GM21423 (cell line): Measurements from ENCODE around the gene PTEN.

Source experiments
- ATAC-seq: cut with Tn5 transposase; IDR thresholded peaks from one replicate; pipeline ENCODE4 v1.9.1; 2021; ENCODE audit warnings: mild to moderate bottlenecking, moderate library complexity; ENCODE audit not compliant: unreplicated experiment

PTEN gene

DNA sequence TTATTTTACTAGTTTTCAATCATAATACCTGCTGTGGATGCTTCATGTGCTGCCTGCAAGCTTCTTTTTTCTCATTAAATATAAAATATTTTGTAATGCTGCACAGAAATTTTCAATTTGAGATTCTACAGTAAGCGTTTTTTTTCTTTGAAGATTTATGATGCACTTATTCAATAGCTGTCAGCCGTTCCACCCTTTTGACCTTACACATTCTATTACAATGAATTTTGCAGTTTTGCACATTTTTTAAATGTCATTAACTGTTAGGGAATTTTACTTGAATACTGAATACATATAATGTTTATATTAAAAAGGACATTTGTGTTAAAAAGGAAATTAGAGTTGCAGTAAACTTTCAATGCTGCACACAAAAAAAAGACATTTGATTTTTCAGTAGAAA, 103.0 kb downstream of the PTEN start:
- ATAC-seq: no peak

DNA sequence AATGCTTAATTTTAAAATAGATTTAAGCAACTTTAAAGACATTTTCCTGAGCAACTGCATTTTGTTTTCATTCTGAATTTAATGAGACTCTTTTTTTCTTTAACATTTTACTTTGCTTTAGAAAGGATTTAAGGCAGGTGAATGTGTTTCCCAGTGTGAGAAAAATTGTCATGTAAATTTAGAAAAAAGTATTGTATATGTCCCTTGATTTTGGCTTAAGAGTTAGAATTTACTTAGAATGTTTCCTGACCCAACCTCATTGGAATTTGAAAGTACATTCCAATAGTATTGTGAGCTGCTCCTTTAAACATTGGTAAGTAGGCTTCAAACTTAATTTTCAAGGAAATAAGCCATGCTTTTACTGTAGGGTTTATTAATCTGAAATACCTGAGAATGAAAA, 110.2 kb downstream of the PTEN start:
- ATAC-seq: no peak

GRCh38 chr10:87974130-87974529, 110.7 kb downstream of the PTEN start:
- no peak for ATAC-seq

DNA sequence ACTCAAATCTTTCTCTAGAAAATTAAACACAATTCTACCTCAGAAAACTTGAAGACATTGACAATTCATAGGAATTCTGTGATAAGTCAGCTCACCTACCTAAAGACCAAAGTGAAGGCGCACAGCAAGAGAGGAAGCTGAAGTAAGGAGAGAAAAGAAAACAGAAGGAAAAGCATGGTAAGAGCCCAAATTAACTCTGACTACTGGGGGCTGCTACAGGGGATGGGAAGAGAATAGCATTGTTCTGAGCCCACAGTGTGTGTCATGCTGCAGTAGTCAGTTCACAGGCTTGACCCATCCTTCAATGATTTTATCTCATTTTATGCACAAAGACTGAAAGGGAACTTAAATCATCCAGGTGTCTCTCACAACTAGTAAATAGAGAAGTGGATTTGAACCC, 111.3 kb downstream of the PTEN start:
- no peak for ATAC-seq

- ATAC-seq: no peak
Observed at GRCh38 chr10:87976101-87976743, 112.8 kb downstream of the PTEN start.

DNA sequence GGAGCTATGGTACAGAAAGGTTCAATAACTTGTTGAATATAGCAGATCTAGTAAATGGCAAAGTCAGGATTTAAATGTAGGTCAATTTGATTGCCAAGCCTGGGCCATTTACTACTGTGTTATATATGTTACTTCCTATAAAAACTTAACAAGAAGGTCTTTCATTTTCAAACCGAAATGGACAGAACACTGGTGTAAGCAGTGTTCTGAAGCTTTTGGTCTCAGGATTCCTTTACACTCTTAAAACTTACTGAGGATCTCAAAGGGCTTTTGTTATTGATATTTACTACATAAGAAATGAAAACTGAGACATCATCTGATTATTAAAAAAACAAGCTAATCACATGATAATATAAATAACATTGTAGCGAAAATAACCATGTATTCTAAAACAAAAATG, 114.7 kb downstream of the PTEN start:
- ATAC-seq: no peak

GRCh38 chr10:87979847-87980246, 116.4 kb downstream of the PTEN start:
- ATAC-seq: no peak

DNA sequence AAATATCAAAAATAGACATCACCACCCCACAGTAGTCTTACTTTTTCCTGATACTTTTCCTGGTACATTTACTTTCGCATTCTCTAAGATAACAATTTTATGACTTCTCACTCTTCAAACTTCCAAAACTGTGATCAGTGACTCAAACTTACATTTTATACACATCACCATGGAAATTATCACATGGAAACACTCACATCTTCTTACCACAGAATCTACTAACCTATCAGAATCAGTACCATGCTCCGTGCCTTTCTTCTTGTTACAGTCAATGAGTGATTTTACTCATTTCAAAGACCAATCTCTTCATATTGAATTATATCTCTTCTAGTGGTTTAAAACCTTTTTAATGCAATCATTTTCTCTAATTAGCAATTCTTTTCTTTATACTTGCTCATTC, 120.3 kb downstream of the PTEN start:
- ATAC-seq: no peak

DNA sequence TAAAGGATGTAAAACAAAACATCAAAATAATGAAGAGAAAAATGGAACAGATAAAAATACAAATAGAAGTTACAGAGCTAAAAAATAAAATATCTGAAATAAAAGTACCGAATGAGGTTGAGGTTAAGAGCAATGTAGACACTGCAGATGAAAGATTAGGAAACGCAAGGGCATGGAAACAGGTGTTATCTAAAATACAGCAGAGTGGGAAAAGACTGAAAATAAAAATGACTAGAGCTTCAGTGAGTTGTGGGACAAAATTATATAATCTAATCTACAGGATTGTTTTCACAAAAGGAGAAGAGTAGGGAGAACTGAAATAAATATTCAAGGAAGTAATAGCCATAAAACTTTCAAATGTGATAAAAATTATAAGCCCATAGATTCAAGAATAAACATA, 123.8 kb downstream of the PTEN start:
- ATAC-seq: no peak

DNA sequence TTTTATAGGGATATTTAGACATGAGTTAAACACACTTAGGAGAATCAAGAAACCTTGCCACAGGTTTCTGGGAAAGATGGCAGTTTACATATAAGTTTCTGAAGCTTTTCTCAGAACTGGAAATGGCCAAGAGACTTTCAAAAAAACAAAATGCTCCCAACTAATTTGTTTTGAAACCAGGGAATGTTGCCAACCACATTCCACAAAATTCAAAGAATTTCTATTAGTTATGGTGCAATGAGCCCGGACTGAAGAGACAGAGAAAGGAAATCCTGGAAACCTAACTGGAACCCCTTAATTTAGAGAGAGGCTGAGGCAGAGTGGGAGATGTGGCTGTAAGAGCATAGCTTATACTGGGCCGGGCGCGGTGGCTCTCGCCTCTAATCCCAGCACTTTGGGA, 128.5 kb downstream of the PTEN start:
- ATAC-seq: no peak

GRCh38 chr10:88004451-88004850, 141.0 kb downstream of the PTEN start:
- ATAC-seq: no peak

DNA sequence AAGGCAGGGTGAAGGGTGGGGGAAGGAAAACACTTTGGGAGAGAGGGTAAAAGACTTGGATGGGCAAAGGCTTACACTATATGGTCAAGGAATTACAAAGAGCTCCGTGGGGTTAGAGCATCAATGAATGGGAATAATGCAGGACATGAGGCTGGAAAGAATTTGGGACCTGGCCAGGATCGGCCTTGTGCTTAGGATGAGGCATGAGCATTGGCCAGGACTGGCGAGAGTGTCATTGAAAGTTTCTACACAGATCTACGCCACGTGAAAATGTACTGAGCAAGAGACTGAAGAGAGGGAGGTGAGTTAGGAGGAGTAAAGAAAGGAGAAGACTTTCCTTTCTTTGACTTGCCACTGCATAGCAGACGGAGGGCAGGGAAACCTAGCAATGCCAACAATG, 142.8 kb downstream of the PTEN start:
- no peak for ATAC-seq

DNA sequence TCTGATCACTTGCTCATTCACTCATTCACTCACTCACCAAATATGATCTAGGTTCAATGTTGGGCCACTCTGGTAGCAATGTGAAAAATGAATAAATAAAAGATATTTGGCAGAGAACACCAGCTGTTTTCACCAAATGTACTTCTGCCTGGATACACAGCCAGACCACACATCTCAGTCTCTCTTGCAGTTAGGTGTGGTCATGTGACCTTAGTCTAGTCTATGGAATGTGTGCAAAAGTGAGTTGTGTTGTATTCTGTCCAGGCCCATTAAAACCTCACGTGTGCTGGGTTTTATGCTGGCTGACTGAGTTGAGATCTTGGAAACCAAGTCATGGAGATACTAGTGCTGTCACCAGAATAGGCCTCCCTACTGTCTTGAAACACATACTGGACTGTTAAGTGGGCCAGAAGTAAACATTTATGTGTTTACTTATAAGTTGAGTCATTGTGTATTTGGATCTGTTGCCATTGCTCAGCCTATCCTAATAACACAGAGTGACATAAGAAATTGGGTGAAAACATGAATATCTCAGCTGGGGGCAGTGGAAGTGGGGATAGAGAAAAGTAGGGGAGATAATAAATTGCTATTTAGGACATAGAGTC, 145.5 kb downstream of the PTEN start:
- no peak for ATAC-seq

DNA sequence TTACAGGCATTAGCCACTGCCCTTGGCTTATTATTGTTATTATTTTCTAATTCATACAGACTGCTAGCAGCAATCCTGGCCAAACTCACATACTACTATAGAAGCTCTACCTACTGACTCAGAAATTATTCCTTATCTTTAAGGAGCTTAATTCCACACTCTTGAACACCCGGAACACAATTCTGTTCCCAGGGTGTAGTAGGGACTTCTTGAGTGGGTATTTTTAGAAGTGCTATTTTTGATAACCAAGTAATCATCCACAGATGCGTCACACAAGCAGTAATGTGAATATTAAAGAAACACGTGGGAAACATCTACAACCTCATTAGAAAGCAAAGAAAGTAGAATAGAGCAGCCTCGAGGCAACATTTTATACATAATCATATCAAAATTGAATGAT, 149.2 kb downstream of the PTEN start:
- ATAC-seq: no peak

GRCh38 chr10:88017781-88018180, 154.4 kb downstream of the PTEN start:
- no peak for ATAC-seq

DNA sequence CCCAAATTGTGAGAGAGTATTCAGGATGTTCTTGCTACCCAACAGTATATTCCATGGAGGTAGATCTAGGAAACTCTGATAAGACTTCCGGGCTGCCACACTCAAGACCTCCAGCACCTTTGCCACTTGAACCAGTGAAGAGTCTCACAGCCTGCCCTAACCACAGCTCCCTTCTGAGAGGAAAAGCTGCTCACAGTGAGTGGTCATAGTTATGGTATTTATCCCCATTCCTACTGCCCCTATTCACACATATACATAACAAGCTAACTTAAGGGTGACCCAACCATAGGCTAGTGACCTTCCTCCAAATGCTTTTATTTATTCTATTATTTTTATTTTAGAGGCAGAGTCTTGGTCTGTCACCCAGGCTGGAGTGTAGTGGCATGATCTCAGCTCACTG, 156.3 kb downstream of the PTEN start:
- ATAC-seq: no peak
